Neutrophil (primary cell): ENCODE results near the gene UROS.

ENCODE experiments used
- H3K27ac ChIP-seq: fragments of 200-600 bp; sonication (generic); 2 replicates; pipeline ENCODE4 v1.5.1; 2016; ENCODE audit warnings: mild to moderate bottlenecking, moderate library complexity
- H3K27me3 ChIP-seq: fragments of 200-600 bp; sonication (generic); 2 replicates; pipeline ENCODE4 v1.6.0; 2016; ENCODE audit warnings: mild to moderate bottlenecking
- H3K36me3 ChIP-seq: fragments of 200-600 bp; sonication (generic); 2 replicates; pipeline ENCODE4 v1.5.1; 2017
- H3K4me1 ChIP-seq, 2 experiments: fragments of 200-600 bp in 1 of 2; sonication (generic) in 1 of 2; 1 replicate in 1 of 2; 2 replicates in 1 of 2; pipeline versions ENCODE4 v1.5.1 to v1.6.1; 2013 to 2016; ENCODE audit warnings: low read depth in 1 of 2, low read length in 1 of 2, mild to moderate bottlenecking in 1 of 2, moderate library complexity in 1 of 2; ENCODE audit not compliant: control insufficient read depth in 1 of 2, insufficient read depth in 1 of 2
- H3K4me3 ChIP-seq, 2 experiments: fragments of 200-600 bp in 1 of 2; sonication (generic) in 1 of 2; 1 replicate in 1 of 2; 2 replicates in 1 of 2; pipeline ENCODE4 v1.5.1; 2013 to 2016; ENCODE audit warnings: low read depth in 1 of 2, low read length in 1 of 2, mild to moderate bottlenecking in 1 of 2, moderate library complexity in 1 of 2
- H3K9me3 ChIP-seq: fragments of 200-600 bp; sonication (generic); 2 replicates; pipeline ENCODE4 v1.5.1; 2016
- TF ChIP-seq, protein P1 (sequence below): fragments of 200-600 bp; sonication (generic); IDR thresholded peaks from 2 replicates; pipeline ENCODE4 v1.5.1; 2016; ENCODE audit warnings: antibody characterized with exemption

UROS gene

DNA sequence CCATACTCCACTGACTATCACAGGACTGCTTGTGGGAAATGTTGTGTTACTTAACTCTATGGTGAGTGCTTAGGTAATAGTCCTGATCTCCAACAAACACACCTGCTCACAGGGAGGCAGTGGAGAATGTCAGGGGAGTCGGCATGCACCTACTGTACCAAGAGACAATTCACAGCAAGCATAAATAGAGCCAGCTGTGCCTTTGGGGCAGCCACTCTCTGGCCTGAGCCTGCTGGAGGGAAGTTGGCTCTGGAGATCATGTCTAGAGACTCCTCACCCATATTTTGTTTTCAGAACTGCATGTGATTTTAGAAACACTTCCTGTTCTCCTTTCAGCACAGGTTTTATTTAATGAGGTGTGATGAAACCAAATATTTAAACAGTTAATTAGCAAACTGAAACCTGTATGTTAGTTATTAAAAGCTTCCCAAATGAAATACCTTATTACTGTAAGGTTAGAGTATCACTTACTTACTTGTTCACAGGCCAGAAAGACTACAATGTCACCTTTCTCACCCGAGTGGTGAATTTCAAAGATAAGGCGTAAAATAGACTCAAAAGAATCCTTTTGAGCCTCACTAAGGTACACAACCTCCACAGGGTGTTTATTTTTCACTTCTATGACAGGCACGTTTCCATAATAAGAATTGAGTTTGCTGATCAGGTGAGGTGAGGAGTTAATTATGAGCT lies 36.2 kb upstream of the UROS start:
- no peaks in the 10 kb centered on the region for H3K27me3 ChIP-seq
- no peaks in the 10 kb centered on the region for H3K9me3 ChIP-seq
- H3K27ac ChIP-seq, result no peak overlapping the region
- H3K4me1 ChIP-seq, result no peaks in the 10 kb centered on the region
- TF ChIP-seq, protein P1, sequence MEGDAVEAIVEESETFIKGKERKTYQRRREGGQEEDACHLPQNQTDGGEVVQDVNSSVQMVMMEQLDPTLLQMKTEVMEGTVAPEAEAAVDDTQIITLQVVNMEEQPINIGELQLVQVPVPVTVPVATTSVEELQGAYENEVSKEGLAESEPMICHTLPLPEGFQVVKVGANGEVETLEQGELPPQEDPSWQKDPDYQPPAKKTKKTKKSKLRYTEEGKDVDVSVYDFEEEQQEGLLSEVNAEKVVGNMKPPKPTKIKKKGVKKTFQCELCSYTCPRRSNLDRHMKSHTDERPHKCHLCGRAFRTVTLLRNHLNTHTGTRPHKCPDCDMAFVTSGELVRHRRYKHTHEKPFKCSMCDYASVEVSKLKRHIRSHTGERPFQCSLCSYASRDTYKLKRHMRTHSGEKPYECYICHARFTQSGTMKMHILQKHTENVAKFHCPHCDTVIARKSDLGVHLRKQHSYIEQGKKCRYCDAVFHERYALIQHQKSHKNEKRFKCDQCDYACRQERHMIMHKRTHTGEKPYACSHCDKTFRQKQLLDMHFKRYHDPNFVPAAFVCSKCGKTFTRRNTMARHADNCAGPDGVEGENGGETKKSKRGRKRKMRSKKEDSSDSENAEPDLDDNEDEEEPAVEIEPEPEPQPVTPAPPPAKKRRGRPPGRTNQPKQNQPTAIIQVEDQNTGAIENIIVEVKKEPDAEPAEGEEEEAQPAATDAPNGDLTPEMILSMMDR, result no peak
- no peak overlapping the region for H3K4me3 ChIP-seq
- no peaks in the 10 kb centered on the region for H3K36me3 ChIP-seq

DNA sequence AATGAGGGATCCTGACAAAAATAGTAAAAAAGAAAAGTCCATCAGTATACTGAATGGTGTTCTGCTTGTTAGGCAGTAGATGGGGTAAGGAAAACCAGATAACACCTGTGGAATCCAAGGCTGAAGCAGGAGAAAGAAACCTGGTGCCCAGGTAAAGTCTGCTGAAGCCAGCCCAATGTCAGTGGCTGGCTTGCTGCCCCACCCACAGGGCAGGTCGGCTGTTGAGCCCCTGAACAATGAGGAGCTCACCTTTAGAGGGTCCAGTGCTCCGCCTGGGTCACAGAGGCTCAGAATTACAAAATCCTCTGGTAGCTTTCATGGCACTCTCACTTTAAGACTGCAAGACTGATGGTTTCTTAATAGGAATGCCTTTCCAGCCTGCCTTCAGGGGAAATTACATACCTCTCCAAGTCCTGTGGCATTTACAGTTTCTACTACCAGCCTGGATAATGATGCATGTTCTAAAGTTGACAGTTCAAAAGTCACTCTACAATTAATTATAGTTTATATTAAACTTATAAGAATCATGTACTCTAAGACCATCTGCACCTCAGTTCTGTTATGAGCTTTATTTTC lies 34.2 kb upstream of the UROS start:
- no peaks in the 10 kb centered on the region for H3K4me1 ChIP-seq
- TF ChIP-seq, protein P1, result no peak
- no peaks in the 10 kb centered on the region for H3K9me3 ChIP-seq
- no peak overlapping the region for H3K4me3 ChIP-seq
- peaks cover 8% of the 10 kb centered on the region for H3K36me3 ChIP-seq
- H3K27me3 ChIP-seq, result no peaks in the 10 kb centered on the region
- H3K27ac ChIP-seq, result no peak overlapping the region

DNA sequence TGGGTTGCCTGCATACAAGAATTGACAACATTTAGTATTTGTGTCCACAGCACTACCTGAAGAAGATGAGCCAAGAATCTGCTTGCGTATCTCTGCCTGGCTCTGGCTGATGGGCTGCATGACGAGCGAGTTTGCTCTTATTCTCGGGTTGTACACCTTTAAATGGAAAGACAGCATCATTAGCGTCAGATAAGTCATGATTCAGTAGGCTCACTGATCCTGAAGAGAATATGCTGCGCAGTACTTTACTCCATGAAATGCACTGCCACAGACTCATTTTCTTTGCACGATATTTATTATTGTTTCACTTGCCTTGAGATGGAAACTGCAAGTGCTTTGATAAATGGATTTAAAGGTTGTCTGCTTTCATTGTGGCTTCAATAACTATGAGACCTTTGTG lies 29.4 kb upstream of the UROS start:
- Histone ChIP-seq H3K27me3 (no peaks in the 10 kb centered on the region), H3K36me3 (peaks cover 23% of the 10 kb centered on the region), H3K27ac (no peak overlapping the region), H3K4me1 (no peaks in the 10 kb centered on the region), H3K9me3 (no peaks in the 10 kb centered on the region), H3K4me3 (no peak overlapping the region)
- TF ChIP-seq, protein P1, result no peak

DNA sequence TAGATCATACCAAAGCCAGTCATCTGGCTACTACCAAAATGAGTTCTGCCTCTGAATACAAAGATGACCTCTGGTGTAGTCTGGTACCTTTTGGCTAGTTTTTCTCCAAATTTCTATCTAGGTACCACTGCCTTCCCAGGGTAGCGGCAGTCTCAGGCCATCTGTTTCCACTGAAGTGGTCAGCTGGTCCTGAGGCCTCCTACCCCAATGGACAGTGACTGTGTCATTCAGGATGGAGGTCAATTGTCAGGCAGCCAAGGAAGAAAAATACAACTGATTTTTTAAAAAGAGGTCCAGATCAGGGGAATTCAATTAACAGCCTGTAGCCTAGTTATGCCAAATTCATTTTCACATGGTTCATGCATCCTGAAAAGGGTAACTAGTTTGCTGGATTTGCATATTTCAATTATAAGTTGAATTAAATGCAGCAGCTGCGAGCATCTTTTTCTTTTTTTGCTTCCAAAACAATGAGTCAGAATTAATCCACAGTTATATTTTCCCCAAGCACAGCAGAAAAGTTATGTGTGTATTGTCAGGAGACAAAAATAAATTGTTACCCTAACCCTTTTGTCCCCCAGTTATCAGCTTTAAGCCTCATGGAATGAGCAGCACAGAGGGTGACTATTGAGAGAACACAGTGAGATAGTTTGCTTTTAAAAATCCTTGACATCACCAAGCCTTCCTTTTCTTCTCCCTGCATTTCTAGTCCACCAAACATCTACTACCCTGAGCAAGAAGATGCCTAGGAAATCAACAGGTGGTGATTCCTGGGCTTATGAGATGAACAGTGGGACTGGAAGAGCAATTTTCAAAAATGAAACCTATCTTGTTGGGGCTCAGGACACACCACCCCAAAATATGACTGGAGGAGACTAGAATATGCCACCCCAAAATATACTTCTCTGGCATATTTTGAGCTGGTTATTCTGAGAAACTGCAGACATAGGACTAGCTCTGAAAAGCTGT lies 28.0 kb upstream of the UROS start:
- no peak overlapping the region for H3K27ac ChIP-seq
- H3K36me3 ChIP-seq, result peaks cover 23% of the 10 kb centered on the region
- H3K4me1 ChIP-seq, result no peaks in the 10 kb centered on the region
- no peaks in the 10 kb centered on the region for H3K27me3 ChIP-seq
- TF ChIP-seq, protein P1, result no peak
- no peaks in the 10 kb centered on the region for H3K9me3 ChIP-seq
- H3K4me3 ChIP-seq, result no peak overlapping the region

DNA sequence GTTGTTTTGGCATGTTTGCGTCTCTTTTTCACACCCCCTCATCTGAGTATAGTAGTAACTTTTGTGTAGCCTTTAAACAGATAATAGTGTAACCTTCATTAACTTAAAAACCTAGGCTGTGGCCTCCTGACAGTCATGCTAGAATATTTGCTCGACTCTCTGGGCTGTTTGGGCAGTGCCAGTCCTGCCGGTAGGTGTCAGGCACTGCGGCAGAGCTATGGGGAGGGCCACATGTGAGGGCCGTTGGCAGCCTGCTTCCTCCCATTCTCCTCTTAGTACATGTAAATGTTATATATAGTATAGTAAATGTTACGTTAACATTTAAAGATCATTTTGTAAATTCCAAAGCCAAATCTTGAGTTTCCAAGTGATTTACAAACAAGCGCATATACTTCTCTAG lies 26.4 kb upstream of the UROS start:
- Histone ChIP-seq H3K27ac (no peak overlapping the region), H3K36me3 (peaks cover 31% of the 10 kb centered on the region), H3K4me1 (no peaks in the 10 kb centered on the region), H3K9me3 (no peaks in the 10 kb centered on the region), H3K27me3 (no peaks in the 10 kb centered on the region), H3K4me3 (no peak overlapping the region)
- TF ChIP-seq, protein P1, result no peak
